HG02588 (cell line): ENCODE results near the gene MUSK.

Experiments
- ATAC-seq: cut with Tn5 transposase; IDR thresholded peaks from one replicate; pipeline ENCODE4 v1.9.1; 2021; ENCODE audit warnings: mild to moderate bottlenecking, moderate library complexity; ENCODE audit not compliant: unreplicated experiment

MUSK gene

DNA sequence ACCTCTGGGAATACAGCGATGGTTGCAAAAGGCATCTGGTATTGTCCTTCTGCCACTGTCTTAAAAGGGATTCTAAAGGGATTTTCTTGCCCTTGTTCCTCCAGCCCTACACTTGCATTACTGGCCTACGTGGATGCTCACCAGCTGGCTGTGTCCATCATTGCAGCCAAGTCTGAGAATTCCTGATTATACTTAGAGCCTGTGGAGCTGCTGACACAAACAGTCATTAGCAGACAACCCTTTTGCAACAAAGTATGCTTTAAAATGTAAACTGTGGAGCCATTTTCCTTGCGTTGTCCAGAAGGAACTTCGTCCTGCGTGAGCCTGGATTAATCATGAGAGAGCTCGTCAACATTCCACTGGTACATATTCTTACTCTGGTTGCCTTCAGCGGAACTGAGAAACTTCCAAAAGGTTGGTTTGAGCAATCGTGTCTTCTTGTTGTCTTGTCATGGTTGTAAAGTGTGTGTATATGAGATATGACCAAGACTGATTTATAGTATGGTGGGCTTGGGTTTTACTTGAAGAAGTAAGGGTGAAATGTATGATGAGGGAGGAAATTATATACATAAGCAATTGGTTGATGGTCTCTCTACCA, at the start of gene MUSK:
Gene MUSK (plus strand): TSS at position 222 of the 598 bp plus-strand sequence. CDS start 114 bp downstream, at position 336.
- no peak for ATAC-seq

- no peak for ATAC-seq
These were observed 48.8 kb upstream of the MUSK start for GRCh38 chr9:110619831-110620230.

- no peak for ATAC-seq
These were observed 47.9 kb upstream of the MUSK start for GRCh38 chr9:110620726-110621125.

DNA sequence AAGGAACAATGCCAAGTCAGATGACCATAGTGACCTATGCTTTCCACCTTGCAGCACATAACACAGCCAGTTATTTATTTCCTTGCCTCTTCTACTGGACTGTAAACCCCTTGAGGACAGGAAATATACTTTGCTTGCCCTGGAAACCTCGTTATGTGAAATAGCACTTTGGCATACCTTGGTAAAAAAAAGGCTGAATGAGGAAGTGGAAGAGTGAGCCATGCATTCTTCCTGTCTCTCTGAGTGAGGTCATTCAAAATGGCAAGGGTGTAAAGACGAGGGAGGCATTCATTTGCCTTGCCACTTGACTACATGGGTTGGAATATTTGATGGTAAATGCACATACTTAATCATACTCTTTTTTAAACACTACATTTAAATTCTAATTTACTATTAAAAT, 46.2 kb upstream of the MUSK start:
- no peak for ATAC-seq

- peak; percentile 45 for ATAC-seq
These were observed 45.0 kb upstream of the MUSK start for GRCh38 chr9:110623462-110624025.

- ATAC-seq, result peak; percentile 95
These were observed 42.3 kb upstream of the MUSK start for GRCh38 chr9:110626101-110626829.

GRCh38 chr9:110635589-110635988, 33.0 kb upstream of the MUSK start:
- ATAC-seq, result no peak

DNA sequence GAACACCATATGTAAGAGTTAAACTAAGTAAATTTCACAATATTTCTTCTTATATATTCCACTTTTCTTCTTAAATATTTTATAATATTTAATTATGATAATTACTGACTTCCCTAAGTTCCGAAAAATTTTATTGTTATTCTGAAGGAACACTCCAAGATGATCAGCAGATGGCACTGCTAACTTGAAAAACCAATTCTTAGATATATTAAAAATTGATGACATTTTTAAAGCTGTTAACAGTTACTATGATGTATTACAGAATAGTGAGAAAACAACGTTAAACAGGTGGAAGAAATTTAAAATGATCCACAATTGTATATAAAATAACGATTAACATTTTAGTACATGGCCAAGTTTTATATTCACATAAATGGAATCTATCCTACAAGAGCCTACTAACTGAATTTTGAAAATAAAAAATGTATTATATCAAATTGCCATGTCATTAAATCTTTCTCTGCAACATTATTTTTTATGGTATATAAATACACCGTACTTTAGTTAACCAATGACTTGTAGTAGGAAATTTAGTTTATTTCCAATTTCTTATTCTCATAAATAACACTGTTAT, 30.1 kb upstream of the MUSK start:
- ATAC-seq, result no peak

DNA sequence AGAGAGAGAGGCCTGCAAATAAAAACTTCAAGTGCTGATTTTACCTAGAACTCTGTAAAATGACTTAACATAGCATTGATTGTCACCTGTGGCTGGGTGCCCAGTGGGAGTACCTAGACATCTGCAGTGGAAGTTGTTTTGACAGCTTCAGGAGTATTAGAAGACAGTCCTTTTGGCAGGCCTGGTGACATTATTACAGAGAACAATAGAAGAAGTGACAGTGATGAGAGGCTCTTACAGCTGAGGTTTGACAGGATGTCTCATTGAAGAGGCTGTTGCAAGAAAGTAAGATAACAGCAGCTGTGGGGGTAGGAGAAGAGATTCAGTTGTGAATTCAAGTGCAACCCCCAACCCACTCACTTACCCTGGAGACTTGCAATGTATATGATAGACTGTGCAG, 27.9 kb upstream of the MUSK start:
- ATAC-seq, result no peak

DNA sequence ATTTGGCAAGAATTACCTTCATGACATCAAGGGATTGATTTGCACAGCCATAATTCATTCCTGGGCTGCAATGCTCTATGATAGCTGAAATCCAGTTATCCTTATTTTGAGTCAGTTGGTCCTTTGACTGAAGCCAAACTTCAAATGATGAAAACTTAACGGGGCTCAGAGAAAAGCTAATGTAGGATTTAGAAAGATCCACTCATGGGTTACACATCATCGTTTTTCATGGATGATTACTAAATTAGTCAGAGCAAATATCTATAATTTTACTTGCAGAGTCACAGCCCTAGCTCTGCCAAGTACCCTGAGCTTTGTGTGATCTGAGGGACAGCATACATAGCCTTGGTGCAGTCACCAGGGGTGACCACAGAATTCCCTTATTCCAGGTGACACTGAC, 27.3 kb upstream of the MUSK start:
- no peak for ATAC-seq

DNA sequence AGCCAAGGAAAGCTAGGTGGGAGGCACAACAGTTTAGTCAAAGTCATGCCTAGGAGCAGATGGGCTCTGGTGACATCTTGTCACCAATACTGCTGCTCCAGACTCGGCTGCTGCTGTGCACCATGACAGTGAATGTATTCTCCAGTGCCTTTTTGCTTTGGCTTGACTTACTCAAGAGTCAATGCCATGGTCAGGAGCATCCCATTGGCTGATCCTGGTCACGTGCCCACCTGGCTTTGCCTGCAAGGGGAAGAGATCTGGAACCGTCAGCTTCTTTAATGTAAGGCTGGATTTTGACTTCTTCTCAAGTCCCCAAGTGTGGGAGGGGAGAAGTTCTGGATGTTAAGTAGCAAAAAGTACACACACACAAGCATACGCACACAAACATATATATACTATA, 19.9 kb upstream of the MUSK start:
- ATAC-seq, result no peak

GRCh38 chr9:110650261-110650660, 18.3 kb upstream of the MUSK start:
- no peak for ATAC-seq

DNA sequence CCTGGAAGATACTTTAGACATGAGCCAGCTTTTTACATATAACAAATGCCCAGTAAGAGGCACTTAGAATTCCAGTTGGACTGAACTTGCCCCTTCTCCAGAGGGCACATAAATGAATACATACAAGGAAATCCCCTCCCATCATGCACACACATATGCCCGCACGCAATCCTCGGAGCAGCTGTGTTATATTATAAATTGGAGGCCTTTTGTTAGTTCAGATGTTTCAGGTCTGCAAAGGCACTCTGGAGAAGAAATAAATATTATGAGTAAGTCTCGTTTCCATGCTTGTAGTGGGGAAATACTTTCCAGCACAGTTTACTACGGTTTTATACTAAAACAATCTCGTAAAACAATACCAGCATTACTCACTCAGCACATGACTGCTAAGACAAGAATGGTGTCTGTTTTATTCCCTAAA, 17.6 kb upstream of the MUSK start:
- ATAC-seq, result no peak

DNA sequence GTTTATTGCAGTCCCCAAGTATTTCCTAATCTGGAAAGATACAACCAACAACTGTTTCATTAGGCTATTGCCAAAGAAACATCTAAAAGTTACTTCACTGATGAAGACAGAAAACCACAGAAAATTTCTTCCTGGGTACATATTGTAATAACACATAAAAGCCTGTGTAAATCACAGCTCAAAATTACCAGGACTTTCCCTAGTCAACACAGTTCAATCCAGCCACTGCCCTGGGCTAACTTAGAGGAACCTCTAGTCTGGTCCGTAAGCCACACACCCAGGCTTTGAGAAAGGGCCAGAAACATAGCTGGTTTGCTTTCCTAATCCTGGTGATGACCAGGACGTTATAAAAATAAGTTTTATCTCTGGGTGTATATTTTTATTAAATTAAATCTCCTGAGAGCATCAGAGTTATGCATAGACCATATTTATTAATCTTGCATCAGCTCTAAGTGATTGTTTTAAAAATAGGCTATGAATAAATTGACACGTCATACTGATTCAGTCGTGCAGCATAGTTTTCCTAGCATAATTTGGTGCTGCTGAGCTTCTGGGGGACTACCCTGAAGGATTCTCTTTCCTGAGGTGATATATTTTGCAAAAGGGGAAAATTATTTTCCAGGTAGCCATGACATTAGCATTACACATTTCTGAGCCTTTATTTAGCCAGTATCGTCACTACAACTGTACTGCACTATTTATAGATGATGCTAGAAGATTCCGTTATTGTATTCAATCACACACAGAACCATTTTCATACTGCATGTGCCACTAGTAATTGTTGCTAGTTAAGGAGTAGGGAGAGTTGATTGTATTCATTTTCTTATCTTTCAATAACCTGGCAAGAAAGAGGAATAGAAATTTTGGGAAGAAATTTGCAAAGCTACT, 12.6 kb upstream of the MUSK start:
- ATAC-seq, result no peak

DNA sequence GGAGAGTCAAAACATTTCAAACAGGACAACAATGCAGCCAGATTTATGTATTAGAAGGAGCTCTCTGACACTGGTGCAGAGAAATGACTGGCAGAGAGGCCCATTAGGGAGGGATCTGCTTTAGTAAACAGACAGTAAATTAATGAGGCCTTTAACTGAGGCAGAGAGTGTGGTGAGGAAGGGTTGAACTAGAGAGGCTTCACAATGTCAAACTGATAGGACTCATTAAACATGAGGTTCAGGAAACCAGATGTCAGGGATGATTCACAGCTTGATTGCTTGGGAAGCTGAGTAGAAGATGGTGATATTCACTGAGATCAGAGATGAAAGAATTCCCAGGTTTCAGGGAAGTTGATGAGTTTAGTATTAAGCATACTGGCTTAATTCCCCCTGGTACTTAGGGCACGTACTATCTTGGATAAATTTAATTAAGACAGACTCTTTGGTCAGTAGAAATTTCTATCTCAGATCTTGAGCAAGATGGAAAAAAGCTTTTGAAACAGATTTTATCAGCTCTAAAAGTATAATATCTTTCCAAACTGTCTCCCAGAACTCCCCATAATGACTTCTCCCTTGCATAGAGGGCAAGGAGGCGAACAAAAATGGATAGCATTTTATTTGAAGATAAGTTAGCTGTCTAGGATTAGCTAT, 8.6 kb upstream of the MUSK start:
- no peak for ATAC-seq

DNA sequence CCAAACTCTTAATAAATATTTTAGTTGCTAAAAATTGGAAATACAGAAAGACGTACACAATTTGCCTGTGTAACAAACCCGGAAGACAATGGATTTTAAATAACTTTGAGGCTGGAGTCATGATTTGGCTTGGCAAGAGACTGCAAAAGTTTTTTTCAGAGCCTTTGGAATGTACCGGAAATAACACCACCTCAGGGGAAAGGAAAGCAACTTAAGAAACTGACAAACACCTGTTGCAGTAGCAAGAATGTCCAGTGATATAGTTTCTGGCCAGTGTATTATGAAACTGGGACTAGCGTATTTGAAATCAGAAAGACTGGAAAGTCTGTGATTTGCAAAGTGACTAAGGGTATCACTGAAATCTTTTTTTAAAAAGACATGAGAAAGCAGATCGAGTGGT, 842 bp downstream of the MUSK start:
- ATAC-seq, result no peak

DNA sequence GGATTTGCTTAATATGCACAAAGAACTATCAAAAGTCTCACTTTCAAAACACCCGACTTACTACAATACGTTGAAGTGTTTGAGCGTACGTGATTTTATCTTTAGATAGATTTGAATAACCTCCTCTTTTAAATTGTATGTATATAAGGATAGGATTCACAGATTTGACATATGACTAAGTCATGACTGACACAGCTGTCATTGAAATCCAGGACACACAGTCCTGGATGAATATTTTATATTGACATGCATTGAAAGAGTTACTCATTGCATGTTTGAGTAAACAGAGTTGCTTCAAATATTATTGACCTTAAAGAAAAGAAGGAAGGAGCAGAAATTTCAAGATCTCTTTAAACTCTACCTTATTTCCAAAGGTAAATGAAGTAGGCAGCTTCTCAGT, 3.3 kb downstream of the MUSK start:
- no peak for ATAC-seq

DNA sequence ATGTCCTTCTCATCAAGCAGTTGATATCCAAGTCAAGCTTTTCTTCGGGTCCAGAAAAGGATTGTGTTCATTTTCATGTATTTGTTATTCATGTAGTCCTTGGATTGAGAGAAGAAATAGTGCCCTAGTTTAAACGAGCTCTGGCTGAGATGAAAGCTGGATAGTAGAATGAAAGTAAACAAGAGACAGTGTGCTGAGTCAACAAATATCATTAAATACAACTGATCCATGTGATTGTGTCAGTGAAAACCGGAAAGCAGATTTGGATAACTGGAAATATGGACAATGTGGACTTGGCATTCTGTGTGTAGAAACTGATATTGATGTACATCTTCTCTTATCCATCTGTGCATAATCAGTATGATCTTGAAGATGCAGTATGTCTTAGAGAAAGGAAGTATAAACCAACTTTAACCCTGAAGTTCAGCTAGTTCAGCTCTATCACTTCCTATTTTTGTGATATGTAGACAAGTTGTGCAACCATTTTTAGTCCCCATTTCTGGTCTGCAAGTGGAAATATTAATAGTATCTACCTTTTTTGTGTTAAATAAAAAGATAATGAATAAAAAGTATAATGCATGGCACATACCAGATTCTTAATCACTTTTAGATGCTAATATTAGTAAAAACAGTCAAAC, 4.4 kb downstream of the MUSK start:
- ATAC-seq, result no peak

DNA sequence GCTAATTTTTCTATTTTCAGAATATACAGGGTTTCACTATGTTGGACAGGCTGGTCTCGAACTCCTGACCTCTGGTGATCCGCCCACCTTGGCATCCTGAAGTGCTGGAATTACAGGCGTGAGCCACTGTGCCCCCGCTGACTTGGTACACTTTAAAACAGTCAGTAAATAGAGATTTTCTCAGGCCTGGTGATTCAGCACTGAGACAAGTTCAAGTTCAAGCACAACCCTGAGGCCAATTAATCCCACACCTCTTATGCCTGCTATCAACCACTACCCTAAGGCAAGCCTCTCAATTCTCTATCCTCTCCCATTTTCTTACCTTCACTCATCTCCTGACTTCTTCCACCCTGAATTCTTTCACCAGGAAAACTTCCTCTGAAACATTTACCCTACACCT, 18.9 kb downstream of the MUSK start:
- no peak for ATAC-seq

DNA sequence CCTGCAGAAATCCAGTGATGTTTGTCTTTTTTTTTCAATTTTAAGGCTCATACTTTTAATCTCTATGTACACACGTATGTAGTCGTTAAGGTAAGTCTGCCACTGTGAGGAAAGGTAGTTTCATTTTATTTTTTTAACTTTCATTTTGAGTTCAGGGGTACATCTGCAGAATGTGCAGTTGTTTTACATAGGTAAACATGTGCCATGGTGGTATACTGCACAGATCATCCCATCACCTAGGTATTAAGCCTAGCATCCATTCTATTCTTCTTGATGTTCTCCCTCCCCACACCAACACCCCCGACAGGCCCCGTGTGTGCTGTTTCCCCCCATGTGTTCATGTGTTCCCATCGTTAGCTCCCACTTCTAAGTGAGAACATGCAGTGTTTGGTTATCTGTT, 19.7 kb downstream of the MUSK start:
- no peak for ATAC-seq
